PC-3 (cell line): ENCODE results near the gene KCNG1.

Source experiments
- CTCF ChIP-seq: fragments of 300-600 bp; sonication (generic); conservative IDR thresholded peaks from 2 replicates; pipeline ENCODE4 v1.5.1; 2017; ENCODE audit warnings: antibody characterized with exemption, low read depth, mild to moderate bottlenecking, low read length
- EZH2 ChIP-seq: fragments of 300-600 bp; sonication (generic); IDR thresholded peaks from one replicate; pipeline ENCODE4 v1.6.1; 2017; ENCODE audit warnings: antibody characterized with exemption, mild to moderate bottlenecking, low read length; ENCODE audit not compliant: unreplicated experiment

GRCh38 chr20:50957798-50958614, 64.9 kb downstream of the KCNG1 start, which contains the start of gene DPM1:
- TF ChIP-seq EZH2 (no peak), CTCF (no peak)
